Measurements from ENCODE around the gene STYK1.

STYK1 gene

GRCh38 chr12:10701843-10702242 lies 28.0 kb upstream of the STYK1 start:
- TF ChIP-seq CTCF (IDR thresholded peaks at IDR 0.05): no peak

DNA sequence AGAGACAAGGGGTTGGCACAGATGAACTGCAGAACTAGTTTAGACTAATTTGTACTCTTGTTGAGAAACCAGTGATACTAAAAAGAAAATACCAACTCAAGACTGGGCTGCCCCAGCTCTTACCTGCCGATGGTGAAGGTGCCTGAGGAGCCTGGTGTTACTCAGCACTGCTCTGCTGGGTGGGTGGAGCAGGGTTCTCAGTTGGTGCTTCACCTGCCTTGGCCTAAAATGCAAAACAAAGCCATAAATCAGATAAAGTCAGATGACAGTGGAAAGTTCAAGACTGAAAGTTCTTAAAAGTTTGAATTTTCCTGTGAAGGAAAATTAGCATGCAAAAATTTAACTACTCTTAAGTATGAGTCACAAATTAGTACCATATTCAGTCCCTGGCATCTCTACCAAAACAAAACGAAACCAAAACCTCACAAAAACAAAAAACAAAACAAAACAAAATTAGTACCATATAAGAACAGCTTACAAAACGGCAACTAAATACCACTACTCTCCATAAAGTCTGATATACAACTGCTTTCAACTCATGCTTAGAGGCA lies 27.4 kb upstream of the STYK1 start:
- no peak for TF ChIP-seq CTCF (IDR thresholded peaks at IDR 0.05)

GRCh38 chr12:10700581-10700980 lies 26.7 kb upstream of the STYK1 start:
- no peak for TF ChIP-seq CTCF (IDR thresholded peaks at IDR 0.05)

GRCh38 chr12:10697862-10698261 lies 24.0 kb upstream of the STYK1 start:
- TF ChIP-seq CTCF (IDR thresholded peaks at IDR 0.05): no peak

DNA sequence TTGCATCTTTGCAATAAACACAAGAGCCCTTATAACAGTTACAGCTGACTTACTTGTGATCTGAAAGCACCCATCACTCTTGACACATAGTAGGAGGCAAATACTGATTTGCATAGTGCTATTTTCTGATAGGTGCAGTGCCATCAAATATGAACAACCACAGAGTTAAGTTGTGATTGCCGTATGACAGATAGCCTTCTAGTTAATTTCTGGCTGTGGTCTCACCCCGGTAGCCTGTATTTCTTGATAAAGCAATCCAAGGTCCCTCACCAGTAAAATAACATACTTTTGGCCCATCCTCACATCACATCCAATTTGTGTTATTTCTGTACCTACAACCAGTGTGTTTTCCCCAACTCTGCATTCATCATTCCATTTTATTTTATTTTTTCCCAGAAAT lies 23.3 kb upstream of the STYK1 start:
- no peak for TF ChIP-seq CTCF (IDR thresholded peaks at IDR 0.05)

DNA sequence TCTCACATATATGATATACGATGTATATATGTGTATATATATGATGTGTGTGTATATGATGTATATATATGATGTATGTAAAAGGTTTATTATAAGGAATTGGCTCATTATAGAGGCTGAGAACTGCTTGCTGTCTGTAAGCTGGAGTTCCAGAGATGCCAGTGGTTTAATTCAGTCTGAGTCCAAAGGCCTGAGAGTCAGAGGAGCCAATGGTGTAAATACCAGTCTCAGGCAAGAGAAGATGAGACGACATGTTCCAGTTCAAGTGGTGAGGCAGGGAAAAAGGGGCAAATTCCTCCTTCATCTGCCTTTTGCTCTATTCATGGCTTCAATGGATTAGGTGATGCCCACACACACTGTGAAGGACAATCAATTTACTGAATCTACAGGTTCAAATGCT lies 17.1 kb upstream of the STYK1 start:
- no peak for TF ChIP-seq CTCF (IDR thresholded peaks at IDR 0.05)

DNA sequence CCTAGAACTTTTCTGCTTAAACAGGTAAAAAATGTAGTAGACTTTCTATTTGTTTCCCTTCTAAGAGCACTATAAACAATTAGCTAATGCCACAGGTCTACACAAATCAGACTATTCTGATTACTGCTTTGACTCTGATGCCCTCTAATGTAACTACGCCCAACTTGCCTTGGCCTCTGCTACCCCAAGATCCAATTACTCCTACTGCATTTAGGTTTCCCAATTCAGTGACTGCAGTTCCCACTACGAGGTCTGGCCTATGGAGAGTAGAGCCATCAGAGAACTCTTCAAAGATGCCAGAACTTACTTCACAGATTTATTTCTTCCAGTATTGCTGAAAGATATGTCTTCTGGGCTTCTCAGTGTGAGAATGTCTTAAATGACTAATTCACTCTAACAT lies 15.3 kb upstream of the STYK1 start:
- TF ChIP-seq CTCF (IDR thresholded peaks at IDR 0.05): no peak

GRCh38 chr12:10688042-10688441 lies 14.2 kb upstream of the STYK1 start:
- TF ChIP-seq CTCF (IDR thresholded peaks at IDR 0.05): no peak
